HG03457 (cell line): ENCODE results near the gene CAMK1D.
"Not testable (repeated sequence)": the region's sequence is repeated elsewhere in the genome, so short reads cannot be mapped to it uniquely, and the experiment has no call there.

Source experiments
- ATAC-seq: cut with Tn5 transposase; IDR thresholded peaks from one replicate; pipeline ENCODE4 v1.9.1; 2021; ENCODE audit warnings: moderate number of reproducible peaks; ENCODE audit not compliant: unreplicated experiment

Gene CAMK1D

DNA sequence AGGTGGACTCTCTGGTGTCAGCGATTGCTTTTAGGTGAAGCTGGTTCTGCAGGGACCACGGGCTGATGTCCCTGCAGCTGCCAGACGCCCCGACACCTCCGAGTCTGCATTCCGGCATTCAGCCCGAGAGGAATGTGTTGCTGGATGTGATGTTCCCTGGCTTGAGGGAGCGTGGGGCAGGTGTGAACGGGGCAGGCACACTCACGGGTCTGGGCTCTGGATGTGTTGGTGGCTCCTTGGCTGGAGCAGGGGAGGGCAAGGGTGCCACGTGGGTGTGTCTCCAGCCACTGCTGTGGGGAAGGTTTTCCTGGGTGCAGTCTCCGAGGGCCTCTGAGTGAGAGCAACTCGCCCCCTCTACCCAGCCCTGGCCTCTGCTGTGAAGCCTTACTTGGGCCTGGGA is 140.5 kb downstream of the CAMK1D start:
- no peak for ATAC-seq

DNA sequence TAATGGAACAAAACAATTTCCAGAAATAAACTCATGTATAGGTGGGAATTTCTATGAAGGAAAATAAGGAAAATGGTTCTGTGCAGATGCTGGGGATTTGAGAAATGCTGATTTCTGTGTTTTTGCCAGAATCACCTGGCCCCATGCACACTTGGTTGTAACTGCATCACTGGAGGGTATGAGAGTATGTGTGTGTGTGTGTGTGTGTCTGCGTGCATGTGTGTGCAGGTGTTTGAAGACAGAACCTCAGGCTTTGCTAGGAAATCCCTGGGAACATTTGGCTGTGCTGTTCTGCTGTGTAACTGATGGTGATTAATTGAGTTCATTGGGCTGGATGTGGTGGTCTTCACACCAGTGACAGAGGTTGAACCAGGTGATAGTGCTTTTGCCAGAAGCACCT is 141.6 kb downstream of the CAMK1D start:
- no peak for ATAC-seq

GRCh38 chr10:12491491-12491890 is 142.1 kb downstream of the CAMK1D start:
- no peak for ATAC-seq

- no peak for ATAC-seq
Observed at GRCh38 chr10:12492016-12492415, 142.7 kb downstream of the CAMK1D start.

DNA sequence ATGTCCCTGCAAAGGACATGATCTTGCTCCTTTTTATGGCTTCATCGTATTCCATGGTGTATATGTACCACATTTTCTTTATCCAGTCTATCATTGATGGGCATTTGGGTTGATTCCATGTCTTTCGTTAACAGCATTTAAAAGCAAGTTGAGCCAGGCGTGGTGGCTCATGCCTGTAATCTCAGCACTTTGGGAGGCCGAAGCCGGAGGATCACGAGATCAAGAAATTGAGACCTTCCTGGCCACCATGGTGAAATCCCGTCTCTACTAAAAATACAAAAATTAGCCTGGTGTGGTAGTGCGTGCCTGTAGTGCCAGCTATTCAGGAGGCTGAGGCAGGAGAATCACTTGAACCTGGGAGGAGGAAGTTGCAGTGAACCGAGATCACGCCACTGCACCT is 147.7 kb downstream of the CAMK1D start:
- ATAC-seq, result not testable (repeated sequence)

GRCh38 chr10:12499076-12499986 is 150.0 kb downstream of the CAMK1D start:
- ATAC-seq, result no peak

GRCh38 chr10:12500381-12501303 is 151.3 kb downstream of the CAMK1D start:
- no peak for ATAC-seq

- no peak for ATAC-seq
Observed at GRCh38 chr10:12501324-12501723, 152.0 kb downstream of the CAMK1D start.

DNA sequence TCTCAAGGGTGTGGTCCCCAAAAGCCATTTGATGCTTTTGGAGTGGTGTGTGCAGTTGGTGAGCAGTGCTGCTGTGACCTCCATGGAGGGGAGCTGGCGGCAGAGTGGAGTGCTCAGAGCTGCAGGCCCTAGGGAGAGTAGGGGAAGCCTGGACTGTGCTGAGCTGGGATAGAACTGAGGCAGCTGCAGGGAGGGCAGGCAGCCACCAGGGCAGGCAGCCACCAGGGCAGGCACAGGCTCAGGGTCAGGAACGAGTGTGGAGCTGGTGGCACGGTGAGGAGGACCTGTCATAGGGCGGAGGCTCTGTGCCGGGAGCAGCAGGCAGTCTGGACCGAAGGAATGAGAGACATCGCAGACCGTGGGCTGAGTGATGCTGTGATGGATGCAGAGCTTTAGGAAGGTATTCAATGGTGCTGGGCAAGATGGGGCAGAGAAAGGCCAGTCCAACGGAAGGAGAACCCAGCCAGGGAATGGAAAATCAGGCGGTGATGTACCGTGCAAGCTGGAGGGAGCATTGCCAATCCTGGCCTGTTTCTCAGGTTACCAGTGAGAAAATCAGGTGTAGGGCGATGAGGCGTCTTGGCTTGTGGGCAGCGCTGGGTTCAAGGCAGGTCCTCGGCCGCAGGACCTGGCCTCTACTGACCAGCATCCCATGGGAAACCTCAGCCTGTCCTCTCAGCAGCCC is 152.6 kb downstream of the CAMK1D start:
- ATAC-seq, result no peak

- ATAC-seq, result no peak
Observed at GRCh38 chr10:12502526-12503274, 153.4 kb downstream of the CAMK1D start.

DNA sequence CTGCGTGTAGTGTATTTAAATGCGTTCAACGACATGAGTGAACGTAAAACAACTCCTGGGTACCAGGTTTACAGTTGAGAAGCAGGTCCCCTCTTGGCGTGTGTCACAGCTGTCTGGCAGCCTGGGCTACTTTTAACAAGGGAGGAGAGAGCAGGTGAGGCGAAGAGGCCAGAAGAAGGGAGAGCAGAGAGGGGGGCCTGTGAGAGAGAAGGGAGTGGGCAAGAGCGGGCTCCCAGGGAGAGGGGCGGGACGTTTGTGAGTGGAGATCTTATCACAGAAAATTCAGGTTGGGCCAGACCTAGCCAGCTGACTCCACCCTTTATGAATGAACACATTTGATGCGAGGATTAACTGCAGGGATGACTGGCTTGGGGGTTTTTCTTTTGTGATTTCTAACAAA is 154.0 kb downstream of the CAMK1D start:
- ATAC-seq, result no peak

- ATAC-seq, result no peak
Observed at GRCh38 chr10:12504176-12504575, 154.8 kb downstream of the CAMK1D start.

GRCh38 chr10:12504628-12505027 is 155.3 kb downstream of the CAMK1D start:
- ATAC-seq, result no peak

GRCh38 chr10:12505683-12506082 is 156.3 kb downstream of the CAMK1D start:
- no peak for ATAC-seq

DNA sequence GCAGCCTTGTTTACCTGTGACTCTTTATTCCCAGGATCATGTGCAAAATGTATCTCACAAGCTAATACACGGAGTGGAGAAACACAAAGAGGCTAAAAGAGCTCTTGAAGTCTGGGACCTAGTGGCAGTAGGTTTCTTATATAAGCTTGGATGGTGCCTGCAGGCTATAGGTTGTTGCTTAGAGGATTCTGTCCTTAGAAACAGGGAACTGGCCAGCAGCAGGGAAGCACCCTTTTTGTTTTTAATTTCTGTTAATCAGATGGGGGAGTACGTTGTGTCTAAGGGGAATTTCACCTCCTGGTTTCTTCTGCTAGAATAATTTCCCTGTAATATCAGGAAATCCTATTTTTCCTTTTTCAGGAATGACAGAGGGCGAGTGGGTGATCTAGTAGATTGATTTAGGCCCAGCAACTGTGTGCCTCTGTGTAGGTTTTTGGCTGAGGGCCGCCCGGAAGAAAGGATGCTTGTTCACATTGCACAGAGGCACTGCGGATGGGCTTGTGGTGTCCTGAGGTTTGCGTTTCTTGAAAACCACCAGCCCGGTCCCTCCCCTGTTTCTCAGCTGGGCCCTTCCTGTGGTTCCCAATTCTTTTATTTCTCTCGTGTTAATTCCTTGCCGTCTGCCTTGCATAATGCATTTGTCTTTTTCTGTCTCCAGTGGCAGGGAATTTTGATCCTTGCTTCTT is 158.0 kb downstream of the CAMK1D start:
- no peak for ATAC-seq

- ATAC-seq, result no peak
Observed at GRCh38 chr10:12508165-12508564, 158.8 kb downstream of the CAMK1D start.

DNA sequence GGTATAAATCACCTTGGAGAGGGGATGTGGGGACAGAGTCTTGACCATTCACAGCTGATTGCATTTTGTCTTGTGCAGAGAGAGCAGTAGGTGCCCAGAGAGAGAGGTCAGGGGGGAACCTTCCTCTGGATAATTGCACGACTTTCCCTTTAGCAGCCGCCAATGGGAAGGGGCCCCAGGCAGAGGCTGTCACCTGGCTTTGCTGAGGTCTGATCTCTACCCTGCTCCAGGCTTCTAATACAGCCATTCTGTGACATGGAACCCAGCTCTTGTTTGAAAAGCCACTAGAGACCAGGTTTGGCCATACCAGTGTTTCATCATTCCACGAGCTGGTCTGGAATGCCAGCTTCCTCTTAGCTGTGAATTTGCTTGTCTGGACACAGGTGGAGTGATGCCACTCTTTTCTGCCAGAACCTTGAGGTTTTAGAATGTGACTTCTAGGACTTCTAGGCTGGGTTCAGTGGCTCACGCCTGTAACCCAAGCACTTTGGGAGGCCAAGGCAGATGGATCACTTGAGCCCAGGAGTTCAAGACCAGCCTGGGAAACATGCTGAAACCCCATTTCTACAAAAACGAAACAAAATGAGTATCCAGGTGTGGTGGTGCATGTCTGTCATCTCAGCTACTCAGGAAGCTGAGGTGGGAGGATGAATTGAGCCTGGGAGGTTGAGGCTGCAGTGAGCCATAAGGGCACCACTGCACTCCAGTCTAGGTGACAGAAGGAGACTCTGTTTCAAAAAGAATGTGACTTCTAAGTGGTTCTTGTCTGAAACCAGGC is 159.9 kb downstream of the CAMK1D start:
- no peak for ATAC-seq

DNA sequence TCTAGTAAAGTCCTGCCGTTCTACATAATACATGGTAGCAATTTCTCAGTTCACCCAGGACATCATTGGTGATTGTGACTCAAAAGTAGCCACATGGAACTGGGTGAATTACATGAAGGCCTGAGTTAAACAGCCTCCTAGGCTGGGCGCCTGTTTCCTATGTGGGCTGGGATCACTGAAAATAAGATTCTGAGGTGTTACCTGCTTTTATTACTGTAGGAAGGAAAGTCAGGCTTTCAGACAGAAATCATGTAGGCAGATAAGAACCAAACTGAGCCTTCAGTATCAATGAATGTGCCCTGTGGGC is 160.4 kb downstream of the CAMK1D start:
- no peak for ATAC-seq

- no peak for ATAC-seq
Observed at GRCh38 chr10:12510501-12510941, 161.2 kb downstream of the CAMK1D start.
